Immature natural killer cell (primary cell): ENCODE measurements around the gene GINS3. TPM values are rescaled to one million over a fixed set of nuclear protein-coding genes. Genes with fewer than 3 reads are reported as not detected.

Source experiments
- DNase-seq, 3 donors: peaks; one replicate each; pipeline ENCODE4 v3.0.0; 2022; ENCODE audit warnings: mixed read lengths in 1 of 3
- H3K27ac Mint-ChIP-seq, 6 donors: one replicate each; pipeline ENCODE4 v1.8.0; 2020; ENCODE audit warnings: mixed read lengths in 6 of 6, mild to moderate bottlenecking in 5 of 6, inconsistent platforms in 4 of 6, moderate library complexity in 3 of 6
- H3K27me3 Mint-ChIP-seq, 3 donors: one replicate each; pipeline ENCODE4 v1.8.0; 2020 to 2021; ENCODE audit warnings: low read depth in 3 of 3, mild to moderate bottlenecking in 3 of 3, mixed read lengths in 3 of 3, moderate library complexity in 3 of 3, inconsistent platforms in 1 of 3
- H3K36me3 Mint-ChIP-seq, 3 donors: one replicate each; pipeline ENCODE4 v1.8.0; 2020; ENCODE audit warnings: mixed read lengths in 3 of 3, inconsistent platforms in 2 of 3, mild to moderate bottlenecking in 2 of 3
- H3K4me1 Mint-ChIP-seq, 2 donors: one replicate each; pipeline ENCODE4 v1.8.0; 2020; ENCODE audit warnings: inconsistent platforms in 2 of 2, mild to moderate bottlenecking in 2 of 2, mixed read lengths in 2 of 2, moderate library complexity in 1 of 2
- H3K4me3 Mint-ChIP-seq, 5 donors: one replicate each; pipeline ENCODE4 v1.8.0; 2020; ENCODE audit warnings: mild to moderate bottlenecking in 5 of 5, mixed read lengths in 5 of 5, inconsistent platforms in 3 of 5, moderate library complexity in 3 of 5
- H3K9me3 Mint-ChIP-seq, 6 donors: one replicate each; pipeline ENCODE4 v1.8.0; 2020; ENCODE audit warnings: mild to moderate bottlenecking in 6 of 6, mixed read lengths in 6 of 6, inconsistent platforms in 4 of 6, moderate library complexity in 3 of 6
- polyA plus RNA-seq, 3 donors: library from polyadenylated mRNA; unstranded; fragments of 300-500 nt; fragmentation: Illumina TruSeq; gene quantifications; one replicate each; pipeline ENCODE4 v1.2.3, GENCODE V29; 2021

The GINS3 gene
- polyA plus RNA-seq, 3 donors from 2014 or later, result 2.5 to 4.2 TPM; not detected in 1

DNA sequence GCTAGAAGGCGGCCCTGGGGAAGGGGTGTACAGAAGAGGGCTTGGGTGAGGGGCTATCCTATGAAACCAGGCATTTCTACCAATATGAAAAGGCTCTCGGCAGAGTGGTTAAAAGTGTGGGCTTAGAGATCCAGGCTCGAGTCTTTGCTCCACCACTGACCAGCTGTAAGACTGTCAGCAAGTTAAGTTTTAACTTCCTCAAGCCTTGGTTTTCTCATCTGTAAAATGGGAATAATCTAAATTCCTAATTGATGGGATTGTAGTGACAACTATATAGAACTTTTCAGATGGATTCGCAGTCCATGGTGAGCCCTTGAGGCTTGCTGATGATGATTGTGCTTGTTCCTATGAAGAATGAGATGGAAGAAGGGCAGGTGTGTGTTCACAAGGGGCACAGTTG, 57.0 kb downstream of the GINS3 start:
- Mint-ChIP-seq H3K9me3 (no peaks in the 10 kb centered on the region), H3K27me3 (peaks cover 2 to 4% (median 3%) of the 10 kb centered on the region in 3 donors), H3K4me3 (peak overlapping the region in 2 of 5 donors; percentile 48 to 53), H3K36me3 (no peaks in the 10 kb centered on the region), H3K4me1 (peaks cover 16 to 25% of the 10 kb centered on the region in 2 donors), H3K27ac (peak overlapping the region in 2 of 6 donors; percentile 8 to 24)
- DNase-seq, result no peak

DNA sequence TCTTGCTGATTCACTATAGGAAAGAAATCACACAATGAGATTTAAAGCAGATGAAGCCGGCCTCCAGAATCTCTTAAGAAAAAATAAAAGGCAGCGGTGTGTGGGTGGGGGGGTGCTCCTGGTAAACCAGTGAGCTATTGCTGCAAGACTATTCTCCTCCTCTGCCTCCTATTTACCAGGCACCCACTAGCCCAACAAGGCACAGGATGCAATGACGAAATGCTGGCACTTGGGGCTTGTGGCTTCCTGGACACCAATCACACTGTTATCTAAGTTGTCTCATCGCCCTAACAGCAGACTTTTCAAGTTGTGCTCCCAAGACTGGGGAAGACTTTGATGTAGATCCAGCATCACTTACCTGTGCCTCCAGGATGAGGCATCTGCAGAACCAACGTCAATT, 57.5 kb downstream of the GINS3 start:
- Mint-ChIP-seq H3K27me3 (peaks cover 3 to 4% (median 4%) of the 10 kb centered on the region in 3 donors), H3K36me3 (no peaks in the 10 kb centered on the region), H3K9me3 (no peaks in the 10 kb centered on the region), H3K4me3 (peak overlapping the region; percentile 12 to 71 (median 25)), H3K4me1 (peaks cover 16 to 25% of the 10 kb centered on the region in 2 donors), H3K27ac (peak overlapping the region in 3 of 6 donors; percentile 24 to 77 (median 76))
- peak; percentile 30 to 53 (median 51) for DNase-seq

DNA sequence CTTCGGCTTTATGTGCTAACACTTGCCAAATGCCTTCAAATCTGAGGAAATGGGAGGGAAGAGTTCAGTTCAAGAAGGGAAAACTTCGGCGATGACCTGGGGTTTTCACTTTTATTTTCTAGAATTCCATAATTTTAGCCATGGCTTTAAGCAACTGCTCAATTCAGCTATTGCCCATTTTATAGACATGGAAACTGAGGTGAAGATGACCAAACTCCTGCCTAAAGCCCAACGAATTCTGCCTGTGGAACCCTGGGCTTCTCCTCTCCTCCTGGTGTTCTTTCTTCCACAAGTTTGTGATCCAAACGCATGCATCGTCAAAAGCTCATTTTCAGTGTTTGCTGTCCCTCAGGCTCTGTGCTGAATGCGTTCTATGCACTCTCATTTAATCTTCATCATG, 58.3 kb downstream of the GINS3 start:
- Mint-ChIP-seq H3K36me3 (no peaks in the 10 kb centered on the region), H3K27ac (peak overlapping the region in 1 of 6 donors; percentile 24), H3K4me3 (peak overlapping the region in 1 of 5 donors; percentile 4), H3K9me3 (no peaks in the 10 kb centered on the region), H3K4me1 (peaks cover 16 to 25% of the 10 kb centered on the region in 2 donors), H3K27me3 (peaks cover 3 to 9% (median 7%) of the 10 kb centered on the region in 3 donors)
- DNase-seq, result no peak

DNA sequence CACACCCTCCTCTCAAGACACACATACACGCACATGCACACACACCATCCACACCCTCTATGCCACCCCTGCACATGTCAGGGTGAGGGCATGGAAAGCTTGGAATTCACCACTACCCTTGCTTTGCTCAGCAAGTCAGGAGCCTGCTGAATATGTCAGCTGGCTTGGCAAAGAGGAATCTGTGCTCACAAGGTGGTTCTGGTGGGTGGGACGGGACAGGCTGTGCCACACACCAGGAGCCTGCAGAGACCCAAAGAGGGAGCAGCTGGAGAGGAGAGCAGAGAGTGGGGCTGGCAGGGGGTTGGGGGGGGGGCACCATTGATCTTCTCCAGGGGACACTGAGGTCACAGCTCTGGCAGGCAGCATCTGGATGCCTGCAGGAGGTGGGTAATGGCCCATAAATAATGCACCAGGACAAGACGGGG, 59.0 kb downstream of the GINS3 start:
- Mint-ChIP-seq H3K9me3 (no peaks in the 10 kb centered on the region), H3K36me3 (no peaks in the 10 kb centered on the region)

DNA sequence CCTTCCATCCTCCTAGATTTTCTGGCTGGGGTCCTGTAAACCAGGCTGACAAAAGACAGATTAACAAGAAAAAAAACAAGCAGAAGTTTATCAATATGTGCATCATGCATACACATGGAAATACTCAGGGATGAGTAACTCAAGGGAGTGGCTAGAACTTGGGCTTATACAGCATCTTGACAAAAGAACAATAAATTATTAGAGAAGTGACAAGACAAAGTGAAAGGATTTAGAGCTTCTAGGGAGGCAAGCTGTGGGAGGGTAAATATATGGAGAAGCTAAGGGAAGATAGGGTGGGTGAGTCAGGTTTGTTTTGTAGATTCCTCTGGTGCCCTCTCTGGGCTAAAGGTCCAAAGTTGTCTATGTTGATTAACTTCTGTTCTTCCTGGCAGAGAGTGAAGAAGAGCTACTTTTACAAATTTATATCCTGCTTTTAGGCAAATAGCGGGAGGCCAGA, 59.7 kb downstream of the GINS3 start:
- H3K9me3 Mint-ChIP-seq, result no peaks in the 10 kb centered on the region
- no peak overlapping the region for H3K4me3 Mint-ChIP-seq
- H3K27ac Mint-ChIP-seq, result no peak overlapping the region
- H3K4me1 Mint-ChIP-seq, result peaks cover 16 to 25% of the 10 kb centered on the region in 2 donors
- H3K36me3 Mint-ChIP-seq, result no peaks in the 10 kb centered on the region
- peaks cover 3 to 7% (median 5%) of the 10 kb centered on the region in 3 donors for H3K27me3 Mint-ChIP-seq
- DNase-seq, result no peak

More for the DNA sequence above, 59.0 kb downstream of the GINS3 start:
- H3K27me3 Mint-ChIP-seq, result peaks cover 3 to 7% (median 5%) of the 10 kb centered on the region in 3 donors
- H3K4me1 Mint-ChIP-seq, result peaks cover 16 to 25% of the 10 kb centered on the region in 2 donors
- no peak overlapping the region for H3K27ac Mint-ChIP-seq
- DNase-seq, result no peak
- H3K4me3 Mint-ChIP-seq, result peak overlapping the region in 1 of 5 donors; percentile 11

DNA sequence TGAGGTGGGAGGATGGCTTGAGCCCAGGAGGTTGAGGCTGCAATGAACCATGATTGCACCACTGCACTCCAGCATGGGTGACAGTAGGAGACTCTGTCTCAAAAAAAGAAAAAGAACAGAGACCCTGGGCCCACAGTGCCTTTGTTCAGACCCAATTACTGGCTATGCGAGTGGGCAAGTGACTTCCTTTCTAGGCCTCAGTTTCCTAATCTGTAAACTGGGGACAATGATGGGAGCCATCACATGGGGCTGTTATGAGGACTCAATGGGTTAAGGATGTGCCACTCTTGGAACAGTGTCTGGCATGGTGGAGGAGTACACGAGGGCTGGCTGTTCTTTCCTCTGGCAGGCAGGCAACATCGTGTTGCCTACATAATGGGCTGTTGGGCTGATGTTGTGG, 60.4 kb downstream of the GINS3 start:
- peaks cover 3 to 7% (median 5%) of the 10 kb centered on the region in 3 donors for H3K27me3 Mint-ChIP-seq
- H3K4me3 Mint-ChIP-seq, result no peak overlapping the region

DNA sequence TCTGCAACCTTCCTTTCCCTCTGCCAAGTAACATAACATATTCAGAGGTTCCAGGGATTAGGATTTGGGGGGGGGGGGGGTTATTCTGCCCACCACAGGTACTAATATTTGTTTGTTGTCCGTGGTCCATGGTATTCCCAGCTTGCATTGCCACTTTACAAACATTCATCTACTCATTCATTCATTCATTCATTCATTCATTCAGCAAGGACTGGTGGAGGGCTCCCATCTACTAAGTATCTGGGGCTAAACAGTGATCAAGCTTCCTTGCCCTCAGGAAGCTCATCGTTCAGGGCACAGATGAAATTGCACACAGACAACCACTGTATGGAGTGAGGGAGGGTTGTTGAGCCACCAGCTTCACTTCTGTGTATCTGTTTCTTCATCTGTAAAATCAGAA, 61.9 kb downstream of the GINS3 start:
- no peak for DNase-seq
- peak overlapping the region in 1 of 6 donors; percentile 34 for H3K27ac Mint-ChIP-seq
- peaks cover 15 to 20% of the 10 kb centered on the region in 2 donors for H3K4me1 Mint-ChIP-seq
- no peak overlapping the region for H3K4me3 Mint-ChIP-seq
- no peaks in the 10 kb centered on the region for H3K36me3 Mint-ChIP-seq
- H3K9me3 Mint-ChIP-seq, result no peaks in the 10 kb centered on the region
- H3K27me3 Mint-ChIP-seq, result peaks cover 3 to 7% (median 5%) of the 10 kb centered on the region in 3 donors

More for the DNA sequence above, 60.4 kb downstream of the GINS3 start:
- Mint-ChIP-seq H3K27ac (no peak overlapping the region), H3K4me1 (peaks cover 16 to 25% of the 10 kb centered on the region in 2 donors), H3K9me3 (no peaks in the 10 kb centered on the region), H3K36me3 (no peaks in the 10 kb centered on the region)
- no peak for DNase-seq

DNA sequence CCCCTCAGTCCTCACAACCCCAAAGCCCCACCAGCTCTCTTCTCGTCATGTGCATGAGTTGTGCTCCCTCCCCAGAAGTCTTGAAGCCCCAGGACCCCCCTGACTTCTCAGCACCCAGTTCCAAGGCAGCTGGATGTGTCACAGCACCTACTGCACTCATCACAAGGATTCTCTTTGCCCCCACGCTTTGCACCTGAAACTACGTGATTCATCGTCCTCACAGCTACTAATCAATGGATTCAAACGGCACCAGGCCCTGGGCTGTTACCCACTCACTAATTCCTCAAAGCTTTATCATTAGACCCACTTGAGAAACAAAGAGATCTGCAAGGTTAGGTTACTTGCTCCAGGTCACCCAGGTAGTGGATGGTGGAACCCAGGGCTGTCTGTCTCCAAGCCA, 62.6 kb downstream of the GINS3 start:
- Mint-ChIP-seq H3K4me3 (no peak overlapping the region), H3K36me3 (no peaks in the 10 kb centered on the region), H3K27ac (no peak overlapping the region), H3K4me1 (peaks cover 8 to 14% of the 10 kb centered on the region in 2 donors), H3K27me3 (peaks cover 3 to 7% (median 5%) of the 10 kb centered on the region in 3 donors), H3K9me3 (no peaks in the 10 kb centered on the region)
- DNase-seq, result no peak

Other genes starting within 250 kb of the GINS3 start
- gene CSNK2A2, start 194.4 kb upstream of the GINS3 start, polyA plus RNA-seq, result 10 to 100 TPM in 2 of 3 donors, 1 to 10 TPM in 1; 3.8 to 13.4 (median 11.2) TPM
- gene PRSS54, start 97.4 kb upstream of the GINS3 start, polyA plus RNA-seq, result not detected
- under 1 TPM in 1 of 3 donors, not detected in 2; 0.18 TPM for gene NDRG4, start 107.7 kb downstream of the GINS3 start, polyA plus RNA-seq
- 10 to 100 TPM in 1 of 3 donors, 1 to 10 TPM in 2; 4.5 to 11.9 (median 5.9) TPM for gene SETD6, start 123.0 kb downstream of the GINS3 start, polyA plus RNA-seq
- gene CNOT1, start 237.4 kb downstream of the GINS3 start, polyA plus RNA-seq, result 10 to 100 TPM; 78.1 to 89.7 (median 85.1) TPM